Measurements from ENCODE around the gene CUTA. TPM values are rescaled to one million over a fixed set of nuclear protein-coding genes. Genes with fewer than 3 reads are reported as not detected.

The CUTA gene
- total RNA-seq, 1 experiment from 2014 or later, result 257 TPM

DNA sequence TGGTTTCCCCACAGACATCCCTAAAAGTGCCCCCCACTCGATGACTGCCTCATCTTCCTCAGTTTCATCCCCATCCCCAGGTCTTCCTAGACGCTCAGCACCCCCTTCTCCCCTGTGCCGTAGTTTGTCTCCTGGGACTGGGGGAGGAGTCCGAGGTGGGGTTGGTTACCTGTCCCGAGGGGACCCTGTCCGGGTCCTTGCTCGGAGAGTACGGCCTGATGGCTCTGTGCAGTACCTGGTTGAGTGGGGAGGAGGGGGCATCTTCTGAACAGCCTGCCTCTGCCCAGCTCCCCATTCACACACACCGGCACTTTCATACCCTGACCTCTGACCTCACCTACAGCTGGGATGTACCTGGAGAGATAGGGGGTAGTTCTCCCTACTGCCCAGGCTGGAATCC lies 2.1 kb downstream of the CUTA start:
- Histone ChIP-seq H3K79me1 (ENCODE audit: insufficient read depth, low read depth, low read length, poor library complexity, severe bottlenecking) (no peaks in the 10 kb centered on the region), H3K27me3 (ENCODE audit: insufficient read depth, low read length) (no peaks in the 10 kb centered on the region), H3K4me2 (ENCODE audit: insufficient read depth, insufficient read length, low read length) (peak overlapping the region; percentile 96), H2AK5ac (ENCODE audit: insufficient read length, low read length) (no peak overlapping the region), H2AFZ (ENCODE audit: low read length) (no peak overlapping the region), H2BK120ac (ENCODE audit: low read depth, low read length, poor library complexity, severe bottlenecking) (no peak overlapping the region), H3T11ph (ENCODE audit: low read length) (no peak overlapping the region), H4K20me1 (ENCODE audit: control insufficient read depth, insufficient read depth, insufficient read length) (no peaks in the 10 kb centered on the region), H3K18ac (ENCODE audit: insufficient read length, low read depth, low read length) (no peak overlapping the region), H3K9ac (ENCODE audit: extremely low read depth, insufficient read length, low read length) (no peak overlapping the region), H4K91ac (ENCODE audit: insufficient read length, low read depth, low read length) (no peak overlapping the region), H2BK12ac (ENCODE audit: insufficient read length, low read depth, low read length) (no peak overlapping the region), H3K79me2 (ENCODE audit: insufficient read depth, low read length) (peaks cover 10% of the 10 kb centered on the region; the same call in 1 of the 2 replicates), H3K23ac (ENCODE audit: insufficient read length, low read depth, low read length) (no peak overlapping the region), H4K8ac (replicated peaks; ENCODE audit: insufficient read length, low read depth, low read length) (no peak overlapping the region), H3K23me2 (ENCODE audit: insufficient read length, low read depth, low read length, poor library complexity, severe bottlenecking) (peaks cover 25% of the 10 kb centered on the region), H3K4ac (ENCODE audit: low read depth, low read length) (no peak overlapping the region), H3K14ac (ENCODE audit: insufficient read depth, low read length) (no peak overlapping the region), H2BK5ac (ENCODE audit: insufficient read length, low read length) (no peak overlapping the region), H3K56ac (ENCODE audit: insufficient read length, low read depth, low read length) (no peak overlapping the region), H4K5ac (ENCODE audit: insufficient read length, low read depth, low read length) (no peak overlapping the region), H3K4me1 (ENCODE audit: insufficient read depth, low read length) (peaks cover 3% of the 10 kb centered on the region; the same call in 1 of the 2 replicates), H2BK20ac (ENCODE audit: low read depth, low read length, poor library complexity, severe bottlenecking) (no peak overlapping the region), H3K9me3 (ENCODE audit: control insufficient read depth, low read depth, low read length) (no peaks in the 10 kb centered on the region), H3K27ac (ENCODE audit: insufficient read length, low read depth, low read length) (no peak overlapping the region), H2BK15ac (ENCODE audit: low read depth, low read length) (no peak overlapping the region)
- Mint-ChIP-seq H3K27ac (peak overlapping the region; percentile 43 to 85 (median 57); a peak in 5 of 7 replicates), H3K9me3 (no peaks in the 10 kb centered on the region), H3K4me1 (peaks cover 43 to 56% of the 10 kb centered on the region in 2 experiments), H3K36me3 (ENCODE audit: insufficient read depth in 1 of 3, low read depth in 3 of 3) (peaks cover 30 to 54% (median 52%) of the 10 kb centered on the region in 3 experiments), H3K27me3 (ENCODE audit: low read depth) (peaks cover 1% of the 10 kb centered on the region), H3K4me3 (peak overlapping the region; percentile 64 to 98)
- no CpG with 5 or more reads among the region's 9 CpGs for WGBS (ENCODE audit: extremely low coverage, insufficient read length, low lambda C conversion rate)
- no peak for DNase-seq
- TF ChIP-seq, protein P1, sequence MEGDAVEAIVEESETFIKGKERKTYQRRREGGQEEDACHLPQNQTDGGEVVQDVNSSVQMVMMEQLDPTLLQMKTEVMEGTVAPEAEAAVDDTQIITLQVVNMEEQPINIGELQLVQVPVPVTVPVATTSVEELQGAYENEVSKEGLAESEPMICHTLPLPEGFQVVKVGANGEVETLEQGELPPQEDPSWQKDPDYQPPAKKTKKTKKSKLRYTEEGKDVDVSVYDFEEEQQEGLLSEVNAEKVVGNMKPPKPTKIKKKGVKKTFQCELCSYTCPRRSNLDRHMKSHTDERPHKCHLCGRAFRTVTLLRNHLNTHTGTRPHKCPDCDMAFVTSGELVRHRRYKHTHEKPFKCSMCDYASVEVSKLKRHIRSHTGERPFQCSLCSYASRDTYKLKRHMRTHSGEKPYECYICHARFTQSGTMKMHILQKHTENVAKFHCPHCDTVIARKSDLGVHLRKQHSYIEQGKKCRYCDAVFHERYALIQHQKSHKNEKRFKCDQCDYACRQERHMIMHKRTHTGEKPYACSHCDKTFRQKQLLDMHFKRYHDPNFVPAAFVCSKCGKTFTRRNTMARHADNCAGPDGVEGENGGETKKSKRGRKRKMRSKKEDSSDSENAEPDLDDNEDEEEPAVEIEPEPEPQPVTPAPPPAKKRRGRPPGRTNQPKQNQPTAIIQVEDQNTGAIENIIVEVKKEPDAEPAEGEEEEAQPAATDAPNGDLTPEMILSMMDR (conservative IDR thresholded peaks at IDR 0.05), result no peak

Data from H9 (cell line).